ENCODE data around the gene SLIT1.
A peak's percentile ranks its signal among the peaks of the same experiment; 100 is the strongest.

SLIT1 gene

DNA sequence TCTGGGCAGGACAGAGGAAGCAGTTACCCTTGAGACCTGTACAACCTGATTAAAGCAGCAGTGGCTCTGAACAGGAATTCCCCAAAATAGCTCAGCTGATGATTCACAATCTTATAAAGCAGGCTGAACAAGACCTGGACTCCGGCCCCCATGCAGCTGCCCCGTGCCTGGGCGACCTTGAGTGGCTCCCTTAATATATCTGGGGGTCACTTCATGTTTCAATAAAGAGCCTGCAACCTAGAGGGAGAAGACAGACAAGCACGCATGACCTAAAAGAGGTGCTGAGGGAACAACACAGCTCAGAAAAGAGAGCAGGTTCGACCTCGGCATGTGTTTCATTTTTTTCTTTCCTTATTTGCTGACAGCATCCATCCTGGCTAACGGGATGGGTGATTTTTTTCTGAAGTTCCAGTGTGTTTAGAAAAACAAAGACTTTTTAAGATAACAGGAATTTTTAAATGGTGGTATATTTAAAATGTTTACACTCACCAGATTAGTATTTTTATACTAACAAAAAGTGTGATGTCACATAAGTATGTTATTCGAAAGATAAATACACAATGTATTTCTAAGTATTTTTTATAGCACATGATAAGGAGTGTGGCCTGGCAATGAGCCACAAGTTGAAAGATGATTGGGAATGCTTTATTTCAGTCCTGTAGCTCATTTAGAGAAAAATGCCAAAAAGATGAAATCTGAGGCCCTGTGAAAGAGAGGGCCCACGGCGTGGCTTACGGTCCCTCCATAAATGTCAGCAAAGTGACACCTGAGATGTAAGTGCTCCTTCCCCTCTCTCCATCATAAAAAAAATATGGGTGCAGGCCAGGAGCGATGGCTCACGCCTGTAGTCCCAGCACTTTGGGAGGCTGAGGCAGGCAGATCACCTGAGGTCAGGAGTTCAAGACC is 161.3 kb downstream of the SLIT1 start:
- Histone ChIP-seq H3K9ac (ENCODE audit: low read length) (peak overlapping the region; percentile 54), H3K4ac (ENCODE audit: low read depth in 1 of 2, low read length in 2 of 2) (no peak overlapping the region), H2AK5ac (ENCODE audit: low read length, severe bottlenecking) (no peak overlapping the region), H3K27me3 (ENCODE audit: control insufficient read depth in 1 of 2, insufficient read depth in 1 of 2, low read length in 2 of 2) (peaks cover 4% of the 10 kb centered on the region in 2 experiments), H3K79me1 (replicated peaks; ENCODE audit: low read length, poor library complexity, severe bottlenecking) (no peaks in the 10 kb centered on the region), H2BK12ac (ENCODE audit: low read length in 2 of 2) (no peak overlapping the region), H4K91ac (ENCODE audit: low read length) (no peak overlapping the region), H3K18ac (ENCODE audit: low read depth in 1 of 2, low read length in 2 of 2) (no peak overlapping the region), H3K4me1 (ENCODE audit: control insufficient read depth, insufficient read depth, low read depth, low read length) (peaks cover 26% of the 10 kb centered on the region), H3K14ac (ENCODE audit: low read length in 2 of 2) (no peak overlapping the region), H2AFZ (ENCODE audit: low read depth, low read length) (no peak overlapping the region), H3K36me3 (ENCODE audit: control insufficient read depth in 1 of 2, insufficient read depth in 2 of 2, low read depth in 1 of 2, low read length in 2 of 2) (no peaks in the 10 kb centered on the region), H2BK15ac (ENCODE audit: low read depth, poor library complexity, severe bottlenecking) (no peak overlapping the region), H3K4me3 (ENCODE audit: insufficient read depth in 1 of 2, low read depth in 1 of 2, low read length in 2 of 2) (peak overlapping the region in 1 of 2 experiments; percentile 52), H2BK120ac (ENCODE audit: low read depth, low read length) (no peak overlapping the region), H3K9me3 (ENCODE audit: control insufficient read depth, low read length) (peaks cover 9% of the 10 kb centered on the region), H3K23ac (ENCODE audit: low read length in 2 of 2) (no peak overlapping the region), H4K8ac (ENCODE audit: low read length) (no peak overlapping the region), H2BK5ac (ENCODE audit: low read depth, low read length, poor library complexity, severe bottlenecking) (no peak overlapping the region), H3K4me2 (ENCODE audit: low read length, poor library complexity, severe bottlenecking) (peak overlapping the region; percentile 55), H3K27ac (ENCODE audit: low read length, poor library complexity, severe bottlenecking) (peak overlapping the region; percentile 78)
- peak; percentile 29 for DNase-seq
- 71% methylated on average over 11 of the region's 13 CpGs for WGBS

GRCh38 chr10:97023401-97024167 is 162.2 kb downstream of the SLIT1 start:
- H3K23ac ChIP-seq (ENCODE audit: low read length in 2 of 2) = no peak overlapping the region
- peak overlapping the region in 1 of 2 experiments; percentile 52 for H3K4me3 ChIP-seq (ENCODE audit: insufficient read depth in 1 of 2, low read depth in 1 of 2, low read length in 2 of 2)
- no peak overlapping the region for H2BK120ac ChIP-seq (ENCODE audit: low read depth, low read length)
- H3K36me3 ChIP-seq (ENCODE audit: control insufficient read depth in 1 of 2, insufficient read depth in 2 of 2, low read depth in 1 of 2, low read length in 2 of 2) = no peaks in the 10 kb centered on the region
- no peak overlapping the region for H3K4me2 ChIP-seq (ENCODE audit: low read length, poor library complexity, severe bottlenecking)
- H3K27me3 ChIP-seq (ENCODE audit: control insufficient read depth in 1 of 2, insufficient read depth in 1 of 2, low read length in 2 of 2) = peaks cover 0 to 6% of the 10 kb centered on the region in 2 experiments
- no peak overlapping the region for H4K8ac ChIP-seq (ENCODE audit: low read length)
- H4K91ac ChIP-seq (ENCODE audit: low read length) = no peak overlapping the region
- peak overlapping the region; percentile 54 for H3K9ac ChIP-seq (ENCODE audit: low read length)
- peak overlapping the region; percentile 78 for H3K27ac ChIP-seq (ENCODE audit: low read length, poor library complexity, severe bottlenecking)
- no peak for DNase-seq
- H2AFZ ChIP-seq (ENCODE audit: low read depth, low read length) = no peak overlapping the region
- WGBS = 76% methylated on average over 13 of the region's 14 CpGs
- H3K9me3 ChIP-seq (ENCODE audit: control insufficient read depth, low read length) = peaks cover 9% of the 10 kb centered on the region
- H3K4ac ChIP-seq (ENCODE audit: low read depth in 1 of 2, low read length in 2 of 2) = no peak overlapping the region
- H2AK5ac ChIP-seq (ENCODE audit: low read length, severe bottlenecking) = peak overlapping the region; percentile 51
- H3K18ac ChIP-seq (ENCODE audit: low read depth in 1 of 2, low read length in 2 of 2) = no peak overlapping the region
- H3K4me1 ChIP-seq (ENCODE audit: control insufficient read depth, insufficient read depth, low read depth, low read length) = peaks cover 26% of the 10 kb centered on the region
- peak overlapping the region; percentile 4 for H2BK5ac ChIP-seq (ENCODE audit: low read depth, low read length, poor library complexity, severe bottlenecking)
- no peak overlapping the region for H2BK15ac ChIP-seq (ENCODE audit: low read depth, poor library complexity, severe bottlenecking)
- H3K14ac ChIP-seq (ENCODE audit: low read length in 2 of 2) = no peak overlapping the region
- H2BK12ac ChIP-seq (ENCODE audit: low read length in 2 of 2) = no peak overlapping the region
- H3K79me1 ChIP-seq (replicated peaks; ENCODE audit: low read length, poor library complexity, severe bottlenecking) = no peaks in the 10 kb centered on the region

- Histone ChIP-seq H3K9ac (ENCODE audit: low read length) (no peak overlapping the region), H3K4me1 (ENCODE audit: control insufficient read depth, insufficient read depth, low read depth, low read length) (peaks cover 26% of the 10 kb centered on the region), H2BK120ac (ENCODE audit: low read depth, low read length) (no peak overlapping the region), H2AK5ac (ENCODE audit: low read length, severe bottlenecking) (no peak overlapping the region), H4K91ac (ENCODE audit: low read length) (no peak overlapping the region), H4K8ac (ENCODE audit: low read length) (no peak overlapping the region), H2AFZ (ENCODE audit: low read depth, low read length) (no peak overlapping the region), H3K4ac (ENCODE audit: low read depth in 1 of 2, low read length in 2 of 2) (no peak overlapping the region), H3K4me2 (ENCODE audit: low read length, poor library complexity, severe bottlenecking) (no peak overlapping the region), H3K23ac (ENCODE audit: low read length in 2 of 2) (no peak overlapping the region), H2BK12ac (ENCODE audit: low read length in 2 of 2) (no peak overlapping the region), H3K27ac (ENCODE audit: low read length, poor library complexity, severe bottlenecking) (no peak overlapping the region), H3K14ac (ENCODE audit: low read length in 2 of 2) (no peak overlapping the region), H3K27me3 (ENCODE audit: control insufficient read depth in 1 of 2, insufficient read depth in 1 of 2, low read length in 2 of 2) (peaks cover 0 to 6% of the 10 kb centered on the region in 2 experiments), H3K4me3 (ENCODE audit: insufficient read depth in 1 of 2, low read depth in 1 of 2, low read length in 2 of 2) (no peak overlapping the region), H3K79me1 (replicated peaks; ENCODE audit: low read length, poor library complexity, severe bottlenecking) (no peaks in the 10 kb centered on the region), H3K36me3 (ENCODE audit: control insufficient read depth in 1 of 2, insufficient read depth in 2 of 2, low read depth in 1 of 2, low read length in 2 of 2) (no peaks in the 10 kb centered on the region), H2BK5ac (ENCODE audit: low read depth, low read length, poor library complexity, severe bottlenecking) (no peak overlapping the region), H3K9me3 (ENCODE audit: control insufficient read depth, low read length) (peaks cover under 1% of the 10 kb centered on the region), H3K18ac (ENCODE audit: low read depth in 1 of 2, low read length in 2 of 2) (no peak overlapping the region), H2BK15ac (ENCODE audit: low read depth, poor library complexity, severe bottlenecking) (no peak overlapping the region)
- WGBS = 87% methylated on average over 7 of the region's 7 CpGs
- DNase-seq = no peak
Measured at GRCh38 chr10:97022616-97023015, 163.1 kb downstream of the SLIT1 start.

All from mesenchymal stem cell (in vitro differentiated cells and primary cell).